Measurements from ENCODE around the gene ATAD3B.
"Not testable (repeated sequence)": the region's sequence is repeated elsewhere in the genome, so short reads cannot be mapped to it uniquely, and the experiment has no call there.

The ATAD3B gene

DNA sequence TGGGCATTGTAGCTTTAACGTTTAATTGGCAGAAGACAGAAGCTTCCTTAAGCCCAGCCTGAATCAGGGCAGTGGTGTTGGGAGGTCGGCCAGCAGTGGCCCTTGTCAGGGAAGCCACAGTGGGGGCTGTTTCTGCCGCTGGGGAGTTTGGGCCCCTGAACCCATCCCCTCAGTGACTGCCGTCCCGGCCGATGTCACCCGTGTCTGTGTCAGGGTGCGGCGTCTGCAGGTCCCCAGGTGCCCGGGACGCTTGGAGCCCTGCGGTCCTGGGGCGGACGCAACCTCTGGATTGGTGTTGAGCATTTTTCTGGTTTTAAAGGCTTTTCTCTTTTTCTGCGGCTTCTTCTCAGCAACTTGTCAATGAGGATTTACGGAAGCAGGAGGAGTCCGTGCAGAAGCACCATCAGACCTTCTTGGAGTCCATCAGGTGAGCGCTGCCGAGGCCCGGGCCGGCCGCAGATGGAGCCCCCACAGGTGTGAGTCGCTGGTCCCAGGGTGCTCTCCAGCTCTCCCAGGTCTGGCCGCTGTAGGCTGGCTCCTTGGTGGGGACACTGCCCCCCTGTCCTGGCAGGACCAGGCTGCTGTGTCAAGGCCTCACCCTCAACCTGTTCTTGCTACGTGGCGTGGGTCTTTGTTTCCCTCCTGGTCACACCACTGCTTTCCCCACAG is 19.7 kb upstream of the ATAD3B start:
- Mint-ChIP-seq H3K27ac (no peak overlapping the region), H3K9me3 (no peaks in the 10 kb centered on the region), H3K36me3 (ENCODE audit: insufficient read depth) (no peaks in the 10 kb centered on the region), H3K4me3 (no peak overlapping the region), H3K4me1 (ENCODE audit: low read depth in 2 of 2) (no peaks in the 10 kb centered on the region), H3K27me3 (peaks cover 0 to 11% of the 10 kb centered on the region in 2 donors)
- DNase-seq (no peak), ATAC-seq (replicated peaks) (no peak)

DNA sequence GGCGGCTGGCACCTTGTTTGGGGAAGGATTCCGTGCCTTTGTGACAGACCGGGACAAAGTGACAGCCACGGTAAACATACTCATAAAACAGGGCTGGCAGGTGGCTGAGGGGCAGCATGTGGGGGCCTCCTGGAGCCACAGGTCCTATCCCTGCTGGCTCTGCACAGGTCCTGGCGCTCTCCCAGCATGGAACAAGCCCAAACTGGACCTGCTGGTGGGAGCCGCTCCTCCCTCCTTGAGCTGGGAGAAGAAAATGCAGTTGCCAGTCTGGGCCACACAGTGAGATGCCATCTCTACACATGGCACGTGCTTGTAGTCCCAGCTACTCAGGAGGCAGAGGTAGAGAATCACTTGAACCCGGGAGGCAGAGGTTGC is 19.2 kb upstream of the ATAD3B start:
- not testable (repeated sequence) for H3K4me1 Mint-ChIP-seq (ENCODE audit: low read depth in 2 of 2); H3K36me3 Mint-ChIP-seq (ENCODE audit: insufficient read depth); H3K27ac Mint-ChIP-seq; DNase-seq; H3K4me3 Mint-ChIP-seq; ATAC-seq (replicated peaks); H3K9me3 Mint-ChIP-seq
- H3K27me3 Mint-ChIP-seq = peaks cover 0 to 11% of the 10 kb centered on the region in 2 donors

DNA sequence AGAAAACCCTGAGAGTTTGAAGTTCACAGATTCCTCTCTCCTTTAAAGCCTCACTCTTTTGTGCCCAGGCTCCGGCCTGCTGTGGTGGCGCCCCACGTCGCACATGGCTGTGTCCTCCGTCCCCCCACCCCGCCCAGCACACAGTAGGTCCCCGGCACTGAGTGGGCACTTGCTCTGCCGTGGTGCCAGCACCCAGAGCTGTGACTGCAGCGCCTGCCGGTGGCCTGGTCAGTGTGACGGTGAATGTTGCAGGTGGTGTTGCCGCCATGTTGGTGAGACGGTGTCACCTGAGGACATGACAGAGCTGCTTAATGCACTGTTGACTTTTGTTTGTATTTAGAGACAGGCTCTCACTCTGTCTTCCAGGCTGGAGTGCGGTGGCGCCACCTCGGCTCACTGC is 18.7 kb upstream of the ATAD3B start:
- H3K36me3 Mint-ChIP-seq (ENCODE audit: insufficient read depth) = no peaks in the 10 kb centered on the region
- H3K27me3 Mint-ChIP-seq = peaks cover 0 to 11% of the 10 kb centered on the region in 2 donors
- ATAC-seq (replicated peaks) = no peak

DNA sequence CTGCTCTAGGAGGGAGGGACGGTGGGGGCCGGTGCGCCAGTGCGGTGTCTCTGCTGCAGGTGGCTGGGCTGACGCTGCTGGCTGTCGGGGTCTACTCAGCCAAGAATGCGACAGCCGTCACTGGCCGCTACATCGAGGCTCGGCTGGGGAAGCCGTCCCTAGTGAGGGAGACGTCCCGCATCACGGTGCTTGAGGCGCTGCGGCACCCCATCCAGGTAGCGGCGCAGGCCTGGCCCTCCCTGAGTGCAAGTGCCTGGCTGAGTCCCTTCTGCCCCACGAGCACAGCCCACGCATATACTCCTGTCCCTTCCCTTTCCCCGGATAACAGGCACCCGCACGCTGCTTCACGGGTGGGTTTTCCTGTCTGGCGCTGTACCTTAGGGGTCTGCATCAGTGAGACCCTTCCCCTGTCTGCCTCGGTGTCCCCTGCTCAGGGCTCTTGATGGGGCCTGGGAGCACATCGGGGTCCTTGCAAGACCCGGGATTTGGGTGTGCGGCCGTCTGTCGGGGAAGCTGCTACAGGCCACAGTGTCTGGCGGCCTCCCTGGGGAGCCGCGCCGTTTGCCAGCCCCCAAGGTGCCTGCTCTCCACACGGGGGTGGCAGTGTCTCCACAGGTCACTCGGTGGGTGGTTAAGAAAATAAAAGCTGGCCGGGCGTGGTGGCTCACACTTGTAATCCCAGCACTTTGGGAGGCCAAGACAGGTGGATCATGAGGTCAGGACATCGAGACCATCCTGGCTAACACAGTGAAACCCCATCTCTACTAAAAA is 17.1 kb upstream of the ATAD3B start:
- H3K36me3 Mint-ChIP-seq (ENCODE audit: insufficient read depth); H3K4me3 Mint-ChIP-seq; ATAC-seq (replicated peaks); DNase-seq; H3K4me1 Mint-ChIP-seq (ENCODE audit: low read depth in 2 of 2); H3K9me3 Mint-ChIP-seq; H3K27ac Mint-ChIP-seq: not testable (repeated sequence)
- H3K27me3 Mint-ChIP-seq = peaks cover 0 to 11% of the 10 kb centered on the region in 2 donors

More for the DNA sequence above, 18.7 kb upstream of the ATAD3B start:
- H3K4me1 Mint-ChIP-seq (ENCODE audit: low read depth in 2 of 2) = no peaks in the 10 kb centered on the region
- H3K27ac Mint-ChIP-seq = no peak overlapping the region
- DNase-seq = no peak
- no peaks in the 10 kb centered on the region for H3K9me3 Mint-ChIP-seq
- H3K4me3 Mint-ChIP-seq = no peak overlapping the region

DNA sequence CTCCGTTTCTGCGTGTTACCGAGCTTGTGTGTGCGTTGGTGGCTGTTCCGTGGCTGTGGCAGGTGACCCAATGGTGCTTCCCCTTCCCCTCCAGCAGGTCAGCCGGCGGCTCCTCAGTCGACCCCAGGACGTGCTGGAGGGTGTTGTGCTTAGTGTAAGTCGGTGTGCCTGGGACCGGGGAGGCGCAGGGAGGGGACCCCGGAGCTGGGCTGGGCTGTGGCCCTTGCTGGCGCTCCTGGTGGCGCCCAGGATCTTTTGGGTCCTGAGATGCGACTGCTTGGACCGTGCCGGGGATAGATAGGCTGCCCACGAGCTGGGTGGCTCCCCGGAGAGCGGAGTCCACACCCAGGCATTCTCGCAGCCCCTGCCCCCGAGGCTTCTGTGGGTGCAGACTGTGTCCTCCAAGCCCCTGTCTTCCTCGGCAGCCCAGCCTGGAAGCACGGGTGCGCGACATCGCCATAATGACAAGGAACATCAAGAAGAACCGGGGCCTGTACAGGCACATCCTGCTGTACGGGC is 16.1 kb upstream of the ATAD3B start:
- H3K4me1 Mint-ChIP-seq (ENCODE audit: low read depth in 2 of 2) = no peaks in the 10 kb centered on the region
- DNase-seq (no peak), ATAC-seq (replicated peaks) (no peak)
- H3K4me3 Mint-ChIP-seq = no peak overlapping the region
- no peaks in the 10 kb centered on the region for H3K9me3 Mint-ChIP-seq
- no peaks in the 10 kb centered on the region for H3K36me3 Mint-ChIP-seq (ENCODE audit: insufficient read depth)
- no peak overlapping the region for H3K27ac Mint-ChIP-seq
- H3K27me3 Mint-ChIP-seq = peaks cover 0 to 4% of the 10 kb centered on the region in 2 donors

DNA sequence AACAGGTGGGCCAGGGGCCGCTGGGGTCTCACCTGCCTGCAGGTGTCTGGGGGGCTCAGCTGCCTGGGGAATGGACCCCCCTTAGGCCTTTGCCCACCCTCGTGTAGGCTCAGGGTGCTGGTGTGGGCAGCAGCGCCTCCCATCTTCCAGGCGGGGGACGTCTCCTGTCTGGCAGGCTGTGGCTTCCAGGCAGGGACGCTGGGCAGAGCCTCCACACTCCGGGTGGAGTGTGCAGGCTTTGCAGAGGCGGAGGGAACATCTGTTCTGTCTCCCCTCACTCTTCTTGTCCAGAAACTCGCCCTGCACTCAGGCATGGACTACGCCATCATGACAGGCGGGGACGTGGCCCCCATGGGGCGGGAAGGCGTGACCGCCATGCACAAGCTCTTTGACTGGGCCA is 15.6 kb upstream of the ATAD3B start:
- H3K4me3 Mint-ChIP-seq; H3K4me1 Mint-ChIP-seq (ENCODE audit: low read depth in 2 of 2); H3K27ac Mint-ChIP-seq; H3K27me3 Mint-ChIP-seq; H3K36me3 Mint-ChIP-seq (ENCODE audit: insufficient read depth); H3K9me3 Mint-ChIP-seq; ATAC-seq (replicated peaks); DNase-seq: not testable (repeated sequence)

DNA sequence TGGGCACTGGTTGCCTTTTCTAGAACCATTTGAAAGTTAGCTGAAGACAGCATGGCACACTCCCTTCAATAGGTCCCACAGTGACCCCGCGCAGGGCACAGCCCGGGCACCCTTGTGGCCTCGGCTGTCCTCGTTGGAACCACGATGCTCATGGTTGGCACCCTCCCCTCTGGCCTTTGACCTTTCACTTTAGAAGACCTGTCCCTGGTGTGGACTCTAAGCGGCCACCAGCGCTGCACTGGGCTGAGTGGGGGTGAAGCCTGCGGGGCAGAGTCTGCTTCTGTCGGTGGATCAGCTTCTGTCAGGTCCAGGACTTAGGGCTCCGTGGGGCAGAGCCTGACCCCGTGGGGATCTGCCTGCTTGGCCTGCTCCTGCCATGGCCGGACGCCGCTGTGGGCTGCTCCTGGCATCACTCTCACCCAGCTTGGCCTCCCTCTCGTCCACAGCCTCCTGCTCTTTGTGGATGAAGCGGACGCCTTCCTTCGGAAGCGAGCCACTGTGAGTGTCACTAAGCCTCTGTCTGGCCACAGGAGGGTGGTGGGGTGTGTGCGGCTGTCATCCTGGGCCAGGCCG is 14.8 kb upstream of the ATAD3B start:
- not testable (repeated sequence) for DNase-seq; H3K27me3 Mint-ChIP-seq; H3K4me3 Mint-ChIP-seq; H3K36me3 Mint-ChIP-seq (ENCODE audit: insufficient read depth); ATAC-seq (replicated peaks); H3K9me3 Mint-ChIP-seq; H3K4me1 Mint-ChIP-seq (ENCODE audit: low read depth in 2 of 2); H3K27ac Mint-ChIP-seq

DNA sequence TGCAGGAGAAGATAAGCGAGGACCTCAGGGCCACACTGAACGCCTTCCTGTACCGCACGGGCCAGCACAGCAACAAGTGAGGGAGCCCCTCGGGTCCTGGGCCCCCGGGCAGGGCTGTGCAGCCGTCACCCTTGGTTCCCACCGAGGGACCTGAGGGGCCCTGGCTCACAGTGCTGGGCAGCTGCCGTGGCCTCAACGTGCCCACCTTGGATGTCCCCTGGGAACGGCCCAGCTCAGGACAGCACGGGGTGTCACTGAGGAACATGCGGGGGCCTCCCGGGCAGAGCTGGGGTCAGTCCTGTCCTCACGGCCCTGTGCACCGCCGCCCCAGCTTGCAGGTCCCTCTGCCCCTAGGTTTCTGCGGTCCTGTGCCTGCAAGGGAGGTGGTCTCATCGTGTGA is 12.4 kb upstream of the ATAD3B start:
- not testable (repeated sequence) for H3K4me3 Mint-ChIP-seq; ATAC-seq (replicated peaks); H3K9me3 Mint-ChIP-seq; H3K27ac Mint-ChIP-seq; H3K27me3 Mint-ChIP-seq; DNase-seq; H3K36me3 Mint-ChIP-seq (ENCODE audit: insufficient read depth); H3K4me1 Mint-ChIP-seq (ENCODE audit: low read depth in 2 of 2)

DNA sequence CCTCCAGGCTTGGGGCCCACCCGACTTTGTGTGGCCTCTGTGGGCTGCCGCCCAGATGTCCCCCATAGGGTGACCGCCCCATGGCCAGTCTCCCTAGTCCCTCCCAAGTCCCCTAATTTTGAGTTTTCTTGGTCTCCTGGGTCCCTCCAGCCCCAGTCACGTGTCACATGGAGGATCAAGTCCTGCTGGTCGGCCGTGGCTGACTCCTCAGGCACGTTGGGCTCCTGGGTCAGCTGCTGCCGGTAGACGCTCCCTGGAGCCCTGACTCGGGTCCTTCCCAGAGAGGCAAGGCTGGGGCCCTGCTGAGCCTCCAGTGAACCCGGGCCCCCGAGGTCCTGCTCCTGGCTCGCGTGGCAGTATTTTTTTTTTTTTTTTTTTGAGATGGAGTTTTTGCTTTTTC is 11.9 kb upstream of the ATAD3B start:
- not testable (repeated sequence) for H3K4me3 Mint-ChIP-seq; ATAC-seq (replicated peaks); H3K27me3 Mint-ChIP-seq; DNase-seq; H3K27ac Mint-ChIP-seq; H3K36me3 Mint-ChIP-seq (ENCODE audit: insufficient read depth); H3K9me3 Mint-ChIP-seq; H3K4me1 Mint-ChIP-seq (ENCODE audit: low read depth in 2 of 2)

DNA sequence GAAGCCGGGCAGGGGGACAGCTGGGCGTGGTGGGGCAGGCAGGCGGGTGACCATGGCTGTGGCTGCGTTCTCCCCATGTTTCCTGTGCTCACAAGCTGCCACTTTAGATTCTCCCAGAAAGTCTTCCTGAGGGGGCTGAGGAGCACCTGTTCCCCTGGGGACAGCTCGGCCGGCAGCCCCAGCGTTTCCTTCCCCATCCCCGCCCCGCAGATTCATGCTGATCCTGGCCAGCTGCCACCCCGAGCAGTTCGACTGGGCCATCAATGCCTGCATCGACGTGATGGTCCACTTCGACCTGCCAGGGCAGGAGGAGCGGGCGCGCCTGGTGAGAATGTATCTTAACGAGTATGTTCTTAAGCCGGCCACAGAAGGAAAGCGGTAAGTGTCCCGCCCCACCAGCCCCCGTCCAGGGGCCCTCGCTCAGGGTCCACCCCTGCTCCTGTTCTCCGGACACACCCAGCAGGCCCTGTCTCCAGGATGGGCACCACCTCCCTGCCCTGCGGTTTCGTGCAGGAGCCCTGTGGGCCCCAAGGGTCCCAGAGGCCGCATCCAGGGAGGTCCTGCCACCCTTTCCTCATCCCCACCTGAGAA is 10.9 kb upstream of the ATAD3B start:
- no peak for DNase-seq
- no peak overlapping the region for H3K27ac Mint-ChIP-seq
- peaks cover 2% of the 10 kb centered on the region for H3K36me3 Mint-ChIP-seq (ENCODE audit: insufficient read depth)
- no peak for ATAC-seq (replicated peaks)
- H3K9me3 Mint-ChIP-seq = no peaks in the 10 kb centered on the region
- no peak overlapping the region for H3K4me3 Mint-ChIP-seq
- peaks cover 5 to 9% of the 10 kb centered on the region in 2 donors for H3K27me3 Mint-ChIP-seq
- H3K4me1 Mint-ChIP-seq (ENCODE audit: low read depth in 2 of 2) = peaks cover 0 to 3% of the 10 kb centered on the region in 2 donors

DNA sequence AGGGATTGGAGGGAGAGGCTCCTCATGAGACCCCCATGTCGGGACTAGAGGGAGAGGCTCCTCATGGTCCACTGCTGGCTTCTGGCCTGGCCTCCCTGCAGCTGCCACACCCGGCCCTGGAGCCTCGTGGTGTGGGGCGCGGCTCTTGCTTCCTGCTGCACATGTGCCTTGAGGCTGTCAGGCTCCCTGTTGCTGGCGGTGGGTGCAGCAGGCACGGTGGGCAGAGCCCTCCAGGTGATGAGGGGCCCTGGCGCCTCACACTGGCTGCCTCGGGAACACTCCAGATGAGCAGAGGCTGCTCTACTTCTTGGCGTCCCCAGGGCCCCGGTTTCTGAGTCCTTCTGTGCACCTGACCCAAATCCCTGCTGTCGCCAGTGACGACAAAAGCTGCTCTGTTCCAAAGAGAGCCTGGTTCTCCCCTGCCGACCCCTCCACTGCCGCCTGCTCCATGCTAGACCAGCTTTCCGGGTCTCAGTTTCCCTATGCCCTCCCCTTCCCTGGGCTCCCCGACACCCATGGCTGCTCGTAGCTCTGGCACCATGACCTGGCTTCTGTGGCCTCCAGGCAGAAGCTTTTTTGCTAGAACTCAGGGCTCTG is 9.7 kb upstream of the ATAD3B start:
- Mint-ChIP-seq H3K4me3 (peak overlapping the region in 1 of 2 donors; percentile 70), H3K9me3 (no peaks in the 10 kb centered on the region), H3K27ac (peak overlapping the region in 1 of 2 donors; percentile 77), H3K27me3 (peaks cover 5 to 9% of the 10 kb centered on the region in 2 donors), H3K36me3 (ENCODE audit: insufficient read depth) (peaks cover 2% of the 10 kb centered on the region), H3K4me1 (ENCODE audit: low read depth in 2 of 2) (peaks cover 0 to 3% of the 10 kb centered on the region in 2 donors)
- ATAC-seq (replicated peaks) (peak; percentile 20), DNase-seq (no peak)

DNA sequence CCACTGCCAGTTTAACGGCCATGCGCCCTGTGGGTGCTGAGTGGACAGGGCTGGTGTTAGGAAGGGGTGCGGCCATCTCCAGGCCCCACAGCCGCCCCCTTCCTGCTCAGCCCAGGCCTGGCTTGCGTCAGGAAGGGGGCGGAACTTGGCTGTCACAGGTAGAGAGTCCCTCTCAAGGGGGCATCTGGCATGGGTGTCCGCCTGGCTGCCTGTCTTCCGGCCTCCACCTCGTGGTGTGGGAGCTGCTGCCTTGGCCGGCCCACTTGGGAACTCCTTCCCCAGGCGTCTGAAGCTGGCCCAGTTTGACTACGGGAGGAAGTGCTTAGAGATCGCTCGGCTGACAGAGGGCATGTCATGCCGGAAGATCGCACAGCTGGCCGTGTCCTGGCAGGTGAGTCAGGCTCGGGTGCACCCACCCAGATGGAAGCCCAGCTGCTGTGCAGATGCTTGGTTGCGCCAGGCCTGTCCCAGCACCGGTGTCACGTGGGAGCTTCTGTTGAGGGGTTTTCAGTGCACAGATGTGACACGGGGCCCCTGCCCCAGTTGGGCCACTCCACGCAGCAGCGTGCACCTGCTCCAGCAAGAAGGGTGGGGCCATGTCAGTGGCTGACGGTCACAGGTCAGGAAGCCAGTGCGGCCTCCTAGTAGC is 9.1 kb upstream of the ATAD3B start:
- Mint-ChIP-seq H3K27ac (peak overlapping the region in 1 of 2 donors; percentile 77), H3K4me3 (peak overlapping the region in 1 of 2 donors; percentile 70), H3K9me3 (no peaks in the 10 kb centered on the region), H3K36me3 (ENCODE audit: insufficient read depth) (peaks cover 2% of the 10 kb centered on the region), H3K4me1 (ENCODE audit: low read depth in 2 of 2) (peaks cover 0 to 3% of the 10 kb centered on the region in 2 donors), H3K27me3 (peaks cover 5 to 9% of the 10 kb centered on the region in 2 donors)
- ATAC-seq (replicated peaks) = peak; percentile 81
- DNase-seq = peak in 2 of 3 experiments; percentile 20 to 24

DNA sequence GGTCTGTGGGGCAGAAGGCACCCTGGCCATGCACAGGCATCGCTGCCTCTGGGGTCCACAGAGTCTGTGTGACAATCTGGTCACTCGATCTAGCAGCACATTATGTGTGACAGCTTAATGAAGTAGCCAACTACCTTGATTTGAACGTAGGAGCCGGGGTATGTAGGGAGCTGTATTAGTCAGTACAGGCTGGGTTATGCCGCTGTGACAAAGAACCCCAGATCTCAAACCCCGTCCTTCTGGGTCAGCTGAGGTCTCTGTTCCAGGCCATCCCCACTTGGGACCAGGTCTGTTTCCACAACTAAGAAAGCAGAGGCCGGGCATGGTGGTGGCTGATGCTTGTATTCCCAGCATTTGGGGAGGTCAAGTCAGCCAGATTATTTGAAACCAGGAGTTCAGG is 8.3 kb upstream of the ATAD3B start:
- ATAC-seq (replicated peaks) (no peak), DNase-seq (no peak)
- Mint-ChIP-seq H3K4me1 (ENCODE audit: low read depth in 2 of 2) (peaks cover 0 to 3% of the 10 kb centered on the region in 2 donors), H3K36me3 (ENCODE audit: insufficient read depth) (peaks cover 2% of the 10 kb centered on the region), H3K9me3 (no peaks in the 10 kb centered on the region), H3K4me3 (no peak overlapping the region), H3K27me3 (peaks cover 5 to 9% of the 10 kb centered on the region in 2 donors), H3K27ac (no peak overlapping the region)
